Measurements from ENCODE around the gene MYO18B. TPM values are rescaled to one million over a fixed set of nuclear protein-coding genes. Genes with fewer than 3 reads are reported as not detected.

The MYO18B gene
- polyA plus RNA-seq, 4 donors: 0.07 to 0.55 (median 0.17) TPM

DNA sequence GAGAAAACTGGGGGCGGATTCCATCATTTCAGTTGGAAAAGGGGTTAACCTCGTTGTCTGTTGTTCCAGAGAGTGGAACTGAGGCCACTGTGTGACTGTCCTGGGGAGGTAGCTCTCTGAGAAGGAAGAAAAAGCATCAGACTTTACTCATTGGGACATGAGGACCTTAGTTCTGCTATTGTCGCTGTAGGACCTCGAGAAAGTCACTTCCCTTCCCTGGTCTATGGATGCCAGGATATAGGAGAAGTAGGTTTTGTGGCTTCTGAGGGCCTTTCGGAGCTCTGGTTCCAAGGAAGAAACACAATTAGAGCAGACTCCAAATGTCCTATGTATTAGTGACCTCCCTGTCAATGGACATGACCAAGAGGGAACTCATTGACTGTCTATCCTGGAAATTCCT is 6.2 kb downstream of the MYO18B start:
- DNase-seq (ENCODE audit: low read depth in 4 of 4, low spot score in 3 of 4): no peak

DNA sequence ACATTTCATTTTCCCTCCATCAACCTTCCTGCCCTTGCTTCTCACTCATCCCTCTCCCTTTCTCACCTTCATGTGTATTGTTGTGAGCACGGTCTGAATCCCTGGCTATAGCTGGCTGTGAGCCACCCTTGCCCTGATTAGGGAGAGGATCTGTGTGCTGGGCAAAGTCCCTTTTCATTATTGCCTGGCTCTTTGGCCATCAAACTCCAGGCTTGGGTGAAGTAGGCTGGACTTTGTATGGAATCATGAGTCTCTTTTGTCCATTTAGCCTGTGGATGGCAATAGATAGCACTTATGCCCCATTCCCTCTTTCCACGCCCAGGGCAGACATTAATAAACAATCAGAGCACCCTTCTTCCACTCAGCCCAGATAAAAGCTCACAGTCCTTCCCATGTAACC is 6.7 kb downstream of the MYO18B start:
- DNase-seq (ENCODE audit: low read depth in 4 of 4, low spot score in 3 of 4): no peak

GRCh38 chr22:25749420-25750169 is 7.6 kb downstream of the MYO18B start:
- DNase-seq (ENCODE audit: low read depth in 4 of 4, low spot score in 3 of 4): no peak

DNA sequence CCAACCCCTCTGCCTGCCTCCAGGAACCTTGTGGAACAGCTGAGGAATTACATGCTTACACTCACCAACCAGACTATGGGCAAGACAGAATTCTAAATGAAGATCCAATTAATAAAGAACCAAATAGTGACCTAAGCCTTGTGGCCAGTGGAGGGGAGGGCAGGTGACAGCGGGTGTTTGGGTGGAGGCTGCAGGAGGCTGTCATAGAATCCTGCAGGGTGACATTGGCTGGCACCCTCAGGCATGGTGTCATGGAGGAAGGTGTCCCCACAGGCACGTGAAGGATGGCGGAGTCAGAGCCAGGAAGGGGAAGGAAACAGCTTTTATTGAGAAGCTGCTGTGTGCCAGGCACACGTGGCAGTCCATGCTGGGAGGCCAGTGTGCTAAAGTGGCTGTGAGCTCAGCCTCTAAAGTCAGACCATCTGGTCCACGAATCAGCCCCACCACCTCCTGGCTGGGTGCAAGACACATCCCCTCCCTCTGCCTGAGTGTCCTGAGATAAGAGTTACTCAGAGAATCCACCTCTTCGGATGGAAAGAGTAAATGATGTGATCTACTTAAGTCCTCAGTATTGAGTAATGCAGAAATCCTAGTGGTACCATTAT is 8.7 kb downstream of the MYO18B start:
- no peak for DNase-seq (ENCODE audit: low read depth in 4 of 4, low spot score in 3 of 4)

GRCh38 chr22:25751174-25751581 is 9.2 kb downstream of the MYO18B start:
- no peak for DNase-seq (ENCODE audit: low read depth in 4 of 4, low spot score in 3 of 4)

DNA sequence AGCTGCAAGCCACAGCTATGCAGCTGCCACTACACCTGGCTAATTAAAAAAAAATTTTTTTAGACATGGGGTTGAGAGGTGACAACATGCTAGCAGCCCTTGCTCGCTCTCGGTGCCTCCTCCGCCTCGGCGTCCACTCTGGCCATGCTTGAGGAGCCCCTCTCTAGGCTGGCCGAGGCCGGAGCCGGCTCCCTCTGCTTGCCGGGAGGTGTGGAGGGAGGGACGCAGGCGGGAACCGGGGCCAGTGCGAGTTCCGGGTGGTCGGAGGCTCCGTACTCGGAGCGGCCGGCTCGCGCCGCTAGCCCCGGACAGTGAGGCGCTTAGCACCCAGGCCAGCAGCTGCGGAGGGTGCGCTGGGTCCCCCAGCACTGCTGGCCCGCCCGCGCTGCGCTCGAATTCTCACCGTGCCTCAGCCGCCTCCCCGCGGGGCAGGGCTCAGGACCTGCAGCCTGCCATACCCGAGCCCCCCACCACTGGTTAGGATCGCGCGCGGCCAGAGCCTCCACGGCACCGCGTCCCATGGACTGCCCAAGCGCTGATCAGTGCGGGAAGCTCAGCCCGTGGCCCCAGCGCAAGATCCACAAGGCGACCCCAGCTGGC is 10.7 kb downstream of the MYO18B start:
- no peak for DNase-seq (ENCODE audit: low read depth in 4 of 4, low spot score in 3 of 4)

DNA sequence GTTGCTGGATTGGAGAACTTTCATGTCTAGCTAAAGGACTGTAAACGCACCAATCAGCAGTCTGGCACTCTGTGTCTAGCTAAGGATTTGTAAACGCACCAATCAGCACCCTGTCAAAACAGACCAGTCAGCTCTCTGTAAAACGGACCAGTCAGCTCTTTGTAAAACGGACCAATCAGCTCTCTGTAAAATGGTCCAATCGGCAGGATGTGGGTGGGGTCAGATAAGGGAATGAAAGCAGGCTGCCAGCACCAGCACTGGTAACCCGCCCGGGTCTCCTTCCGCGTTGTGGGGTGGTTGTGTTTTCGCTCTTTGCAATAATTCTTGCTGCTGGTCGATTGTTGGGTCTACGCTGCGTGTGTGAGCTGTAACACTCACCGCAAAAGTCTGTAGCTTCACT is 11.3 kb downstream of the MYO18B start:
- DNase-seq (ENCODE audit: low read depth in 4 of 4, low spot score in 3 of 4): no peak

GRCh38 chr22:25754527-25755202 is 12.7 kb downstream of the MYO18B start:
- no peak for DNase-seq (ENCODE audit: low read depth in 4 of 4, low spot score in 3 of 4)

DNA sequence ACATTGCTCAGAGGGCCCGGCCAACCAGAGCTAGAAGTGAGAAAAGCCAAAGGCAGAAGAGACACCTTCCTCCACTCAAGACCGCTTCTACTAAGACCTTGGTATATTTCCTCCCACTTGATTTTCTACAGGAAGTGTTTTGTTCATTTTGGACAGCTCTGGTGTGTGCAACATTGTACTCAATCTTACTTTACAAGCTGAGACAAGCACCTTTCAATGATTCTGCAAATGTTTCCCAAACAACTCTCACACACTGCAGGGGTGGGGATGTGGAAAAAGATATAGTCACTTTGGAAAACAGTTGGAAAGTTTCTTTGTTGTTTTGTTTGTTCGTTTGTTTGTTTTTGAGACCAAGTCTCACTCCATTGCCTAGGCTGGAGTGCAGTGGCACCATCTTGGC is 15.7 kb downstream of the MYO18B start:
- DNase-seq (ENCODE audit: low read depth in 4 of 4, low spot score in 3 of 4): no peak

DNA sequence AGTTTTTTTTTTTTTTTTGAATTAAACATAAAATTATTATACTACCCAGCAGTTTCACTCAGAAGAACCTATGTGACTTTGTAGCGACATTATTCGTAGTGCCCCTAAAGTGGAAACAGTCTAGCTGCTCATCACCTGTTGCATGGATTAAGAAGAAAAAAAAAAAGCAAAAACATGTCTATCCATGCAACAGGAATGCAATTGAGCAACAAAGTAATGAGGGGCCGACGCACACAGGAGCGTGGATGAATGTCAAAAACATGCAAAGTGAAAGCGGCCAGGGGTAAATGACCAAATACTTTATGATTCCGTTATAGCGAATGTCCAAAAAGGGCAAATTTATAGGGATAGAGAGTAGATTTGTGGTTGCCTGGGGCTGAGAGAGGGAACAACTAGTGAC is 16.3 kb downstream of the MYO18B start:
- DNase-seq (ENCODE audit: low read depth in 4 of 4, low spot score in 3 of 4): no peak

DNA sequence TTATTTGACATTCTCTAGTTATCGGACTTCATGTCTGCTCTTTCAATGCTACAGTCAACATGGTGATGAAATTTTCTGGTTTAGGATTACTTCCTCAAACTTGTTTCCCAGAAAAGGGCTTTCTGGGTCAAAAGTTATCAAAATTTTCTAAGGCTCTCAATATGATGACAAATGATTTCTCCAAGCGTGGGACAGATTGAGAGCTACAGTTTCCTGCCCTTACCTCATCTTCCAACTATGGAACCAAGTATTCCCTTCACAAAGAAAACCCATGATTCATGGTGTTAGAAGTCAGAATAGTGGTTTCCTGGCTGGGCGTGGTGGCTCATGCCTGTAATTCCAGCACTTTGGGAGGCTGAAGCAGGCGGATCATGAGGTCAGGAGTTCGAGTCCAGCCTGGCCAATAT is 17.8 kb downstream of the MYO18B start:
- no peak for DNase-seq (ENCODE audit: low read depth in 4 of 4, low spot score in 3 of 4)

- DNase-seq (ENCODE audit: low read depth in 4 of 4, low spot score in 3 of 4): no peak
These were observed 18.3 kb downstream of the MYO18B start for GRCh38 chr22:25760294-25760693.

DNA sequence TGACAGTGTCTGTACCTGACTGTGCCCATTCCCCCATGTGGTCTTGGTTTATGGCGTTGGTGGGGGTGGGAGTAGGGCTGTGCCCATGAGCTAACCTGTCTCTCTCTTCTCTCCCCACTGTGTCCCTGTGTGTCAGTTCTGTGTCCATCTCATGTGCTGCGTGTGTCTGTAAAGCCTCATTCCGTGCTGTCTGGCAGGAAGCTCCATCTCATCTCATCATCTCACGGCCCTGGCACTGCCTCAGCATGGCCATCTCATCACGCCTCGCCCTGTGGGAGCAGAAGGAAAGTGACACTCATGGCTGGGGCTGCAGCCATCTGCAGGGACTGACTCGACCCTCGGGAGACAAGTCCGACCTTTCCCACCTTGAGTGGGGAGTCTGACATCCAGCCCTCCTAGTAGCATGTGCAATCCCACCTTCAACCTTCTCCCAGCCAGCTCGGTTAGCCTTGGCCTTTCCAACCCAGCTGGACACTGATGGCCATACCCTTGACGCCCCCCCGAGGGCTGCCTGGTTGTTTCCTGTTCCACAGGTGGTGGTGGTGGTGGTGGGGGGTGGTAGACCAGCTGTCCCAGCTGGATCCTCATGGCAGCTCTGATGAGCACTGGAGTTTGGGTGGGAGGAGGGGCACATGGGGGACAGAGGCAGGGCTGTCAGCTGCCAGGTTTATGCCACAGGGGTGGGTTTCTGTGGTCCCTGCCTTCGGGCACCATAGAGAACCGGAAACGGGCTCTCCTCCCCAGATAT is 19.0 kb downstream of the MYO18B start:
- no peak for DNase-seq (ENCODE audit: low read depth in 4 of 4, low spot score in 3 of 4)

DNA sequence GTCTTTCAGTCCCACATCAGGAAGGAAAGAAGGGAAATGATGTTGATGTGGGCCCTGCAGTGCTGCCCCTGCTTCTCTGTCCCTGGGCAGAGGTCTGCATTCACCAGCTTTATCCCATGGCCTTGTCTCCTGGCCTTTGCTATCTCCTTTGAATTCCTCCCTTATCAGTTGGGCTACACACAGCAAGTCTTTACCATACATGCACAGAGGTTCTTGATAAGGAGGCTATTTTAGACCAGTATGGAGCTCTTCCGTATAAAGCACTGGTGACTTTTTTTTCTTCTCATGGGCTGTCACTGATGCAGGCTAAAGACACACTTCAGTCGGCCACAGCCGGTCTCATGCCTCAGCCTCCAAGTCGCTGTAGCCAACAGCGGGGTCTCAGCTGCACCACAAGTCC is 20.2 kb downstream of the MYO18B start:
- no peak for DNase-seq (ENCODE audit: low read depth in 4 of 4, low spot score in 3 of 4)

GRCh38 chr22:25763239-25763777 is 21.3 kb downstream of the MYO18B start:
- no peak for DNase-seq (ENCODE audit: low read depth in 4 of 4, low spot score in 3 of 4)

- no peak for DNase-seq (ENCODE audit: low read depth in 4 of 4, low spot score in 3 of 4)
These were observed 22.5 kb downstream of the MYO18B start for GRCh38 chr22:25764270-25765015.

GRCh38 chr22:25765016-25765367 is 23.0 kb downstream of the MYO18B start:
- DNase-seq (ENCODE audit: low read depth in 4 of 4, low spot score in 3 of 4): no peak

- DNase-seq (ENCODE audit: low read depth in 4 of 4, low spot score in 3 of 4): no peak
These were observed 23.8 kb downstream of the MYO18B start for GRCh38 chr22:25765801-25766200.

DNA sequence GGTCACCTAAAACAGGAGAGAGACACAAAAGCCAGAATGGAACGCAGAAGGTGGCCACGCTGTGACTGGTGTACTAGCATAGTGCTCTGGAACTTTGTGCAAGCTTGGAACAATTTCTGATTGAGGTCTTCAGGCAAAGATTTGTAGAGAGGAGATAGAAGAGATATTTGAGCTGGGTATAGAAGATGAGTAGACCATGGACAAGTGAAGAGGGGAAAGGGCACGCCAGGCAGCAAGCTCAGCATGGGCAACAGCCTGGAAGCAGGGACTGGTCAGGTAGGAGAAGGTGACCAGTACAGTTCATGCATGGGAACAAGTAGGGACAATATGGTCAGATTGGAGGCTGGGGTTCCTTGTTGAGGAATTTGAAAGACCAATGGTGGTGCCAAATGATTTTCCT is 24.4 kb downstream of the MYO18B start:
- no peak for DNase-seq (ENCODE audit: low read depth in 4 of 4, low spot score in 3 of 4)

DNA sequence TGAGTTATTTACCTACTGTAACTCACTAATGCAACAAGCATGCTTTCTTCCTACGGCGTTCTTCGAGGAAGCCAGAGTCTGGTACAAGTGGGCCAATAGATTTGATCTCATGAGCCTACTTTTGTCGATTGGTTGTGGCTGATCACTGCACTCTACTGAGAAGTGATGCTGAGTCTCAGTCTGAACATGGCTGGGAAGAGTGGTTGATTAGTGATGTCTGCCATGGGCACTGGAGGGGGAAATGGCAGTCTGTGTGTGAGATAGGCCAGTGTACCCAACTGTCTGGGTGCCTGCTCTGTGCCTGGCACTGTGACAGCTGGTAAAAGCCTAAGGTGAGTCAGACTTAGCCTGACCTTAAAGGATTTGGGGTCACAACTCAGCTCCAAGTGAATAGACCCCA is 28.3 kb downstream of the MYO18B start:
- DNase-seq (ENCODE audit: low read depth in 4 of 4, low spot score in 3 of 4): no peak
